Muscle of back (tissue), 11 donors: Measurements from ENCODE around the gene ALDH18A1. TPM values are rescaled to one million over a fixed set of nuclear protein-coding genes. Genes with fewer than 3 reads are reported as not detected.

ENCODE experiments used
- DNase-seq, 3 donors: peaks; one replicate each; pipeline versions ENCODE4 v3.0.0 to v3.0.0-alpha.2; 2013
- polyA plus RNA-seq, 10 donors: library from polyadenylated mRNA; unstranded; fragments of 120-200 nt; gene quantifications; one replicate each; pipeline ENCODE4 v1.2.1, GENCODE V29; 2013; ENCODE audit not compliant: insufficient read length in 10 of 10

ALDH18A1 gene
- polyA plus RNA-seq, 10 donors, result 37.9 to 69.5 (median 45.1) TPM

- no peak for DNase-seq
Observed at GRCh38 chr10:95588025-95588424, 68.5 kb downstream of the ALDH18A1 start.

GRCh38 chr10:95579835-95580535 lies 76.5 kb downstream of the ALDH18A1 start:
- no peak for DNase-seq

- no peak for DNase-seq
Observed at GRCh38 chr10:95579292-95579691, 77.2 kb downstream of the ALDH18A1 start.

GRCh38 chr10:95578619-95579018 lies 77.9 kb downstream of the ALDH18A1 start:
- no peak for DNase-seq

GRCh38 chr10:95574649-95575365 lies 81.7 kb downstream of the ALDH18A1 start:
- no peak for DNase-seq

- DNase-seq, result no peak
Observed at GRCh38 chr10:95573964-95574604, 82.4 kb downstream of the ALDH18A1 start.

GRCh38 chr10:95573527-95573926 lies 83.0 kb downstream of the ALDH18A1 start:
- DNase-seq, result no peak

- peak in 1 of 3 donors; percentile 31 for DNase-seq
Observed at GRCh38 chr10:95572131-95572820, 84.2 kb downstream of the ALDH18A1 start.

GRCh38 chr10:95571390-95571789 lies 85.1 kb downstream of the ALDH18A1 start:
- no peak for DNase-seq

- no peak for DNase-seq
Observed at GRCh38 chr10:95569368-95569767, 87.1 kb downstream of the ALDH18A1 start.

GRCh38 chr10:95567903-95568630 lies 88.4 kb downstream of the ALDH18A1 start:
- no peak for DNase-seq

- no peak for DNase-seq
Observed at GRCh38 chr10:95566136-95566535, 90.4 kb downstream of the ALDH18A1 start.

- no peak for DNase-seq
Observed at GRCh38 chr10:95565336-95565735, 91.2 kb downstream of the ALDH18A1 start.

- DNase-seq, result no peak
Observed at GRCh38 chr10:95564291-95564690, 92.2 kb downstream of the ALDH18A1 start.

- DNase-seq, result no peak
Observed at GRCh38 chr10:95562341-95562965, 94.1 kb downstream of the ALDH18A1 start.

GRCh38 chr10:95561864-95562177 lies 94.7 kb downstream of the ALDH18A1 start:
- DNase-seq, result no peak

- DNase-seq, result peak; percentile 95 to 98 (median 96)
Observed at GRCh38 chr10:95561177-95561863, 95.2 kb downstream of the ALDH18A1 start, which contains the start of gene SORBS1. Gene SORBS1 (minus strand): TSS chr10:95561371. CDS start chr10:95441135, 120,236 bp downstream.

- DNase-seq, result peak; percentile 16 to 74 (median 43)
Observed at GRCh38 chr10:95560278-95561176, 96.0 kb downstream of the ALDH18A1 start.

- no peak for DNase-seq
Observed at GRCh38 chr10:95559896-95560277, 96.6 kb downstream of the ALDH18A1 start.
